ENCODE results near the gene PRDM2. TPM values are rescaled to one million over a fixed set of nuclear protein-coding genes. Genes with fewer than 3 reads are reported as not detected.
A peak's percentile ranks its signal among the peaks of the same experiment; 100 is the strongest.

The PRDM2 gene
- total and polyA plus RNA-seq, 12 donors = 12.5 to 45.3 (median 30.2) TPM

GRCh38 chr1:13761883-13762282, 61.9 kb downstream of the PRDM2 start:
- WGBS, 4 donors = 78 to 89% (median 88%) methylated on average over 9 of the region's 9 CpGs
- DNase-seq = no peak
- Histone ChIP-seq H3K36me3 (replicated peaks in 1 of 2) (no peaks in the 10 kb centered on the region), H3K4me3 (no peak overlapping the region), H3K27ac (no peak overlapping the region), H3K27me3 (no peaks in the 10 kb centered on the region), H3K4me1 (replicated peaks in 1 of 2) (peaks cover 30 to 55% of the 10 kb centered on the region in 2 donors), H3K9me3 (replicated peaks in 1 of 3) (no peaks in the 10 kb centered on the region)
- intact Hi-C loops (cut with DNase I) = no loop called here
- TF ChIP-seq, protein P1, sequence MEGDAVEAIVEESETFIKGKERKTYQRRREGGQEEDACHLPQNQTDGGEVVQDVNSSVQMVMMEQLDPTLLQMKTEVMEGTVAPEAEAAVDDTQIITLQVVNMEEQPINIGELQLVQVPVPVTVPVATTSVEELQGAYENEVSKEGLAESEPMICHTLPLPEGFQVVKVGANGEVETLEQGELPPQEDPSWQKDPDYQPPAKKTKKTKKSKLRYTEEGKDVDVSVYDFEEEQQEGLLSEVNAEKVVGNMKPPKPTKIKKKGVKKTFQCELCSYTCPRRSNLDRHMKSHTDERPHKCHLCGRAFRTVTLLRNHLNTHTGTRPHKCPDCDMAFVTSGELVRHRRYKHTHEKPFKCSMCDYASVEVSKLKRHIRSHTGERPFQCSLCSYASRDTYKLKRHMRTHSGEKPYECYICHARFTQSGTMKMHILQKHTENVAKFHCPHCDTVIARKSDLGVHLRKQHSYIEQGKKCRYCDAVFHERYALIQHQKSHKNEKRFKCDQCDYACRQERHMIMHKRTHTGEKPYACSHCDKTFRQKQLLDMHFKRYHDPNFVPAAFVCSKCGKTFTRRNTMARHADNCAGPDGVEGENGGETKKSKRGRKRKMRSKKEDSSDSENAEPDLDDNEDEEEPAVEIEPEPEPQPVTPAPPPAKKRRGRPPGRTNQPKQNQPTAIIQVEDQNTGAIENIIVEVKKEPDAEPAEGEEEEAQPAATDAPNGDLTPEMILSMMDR (IDR thresholded peaks at IDR 0.05) = no peak
- TF ChIP-seq POLR2A (IDR thresholded peaks at IDR 0.05) = no peak

- WGBS, 4 donors = 65 to 73% (median 67%) methylated on average over 6 to 8 of the region's 8 CpGs
These were observed 62.7 kb downstream of the PRDM2 start for GRCh38 chr1:13762642-13763041.

GRCh38 chr1:13763222-13763621, 63.2 kb downstream of the PRDM2 start:
- Histone ChIP-seq H3K4me3 (no peak overlapping the region), H3K36me3 (replicated peaks in 1 of 2) (no peaks in the 10 kb centered on the region), H3K4me1 (replicated peaks in 1 of 2) (peaks cover 26 to 52% of the 10 kb centered on the region in 2 donors), H3K27ac (no peak overlapping the region), H3K27me3 (no peaks in the 10 kb centered on the region), H3K9me3 (replicated peaks in 1 of 3) (no peaks in the 10 kb centered on the region)
- intact Hi-C loops (cut with DNase I) = no loop called here
- 64 to 79% (median 74%) methylated on average over 2 of the region's 2 CpGs for WGBS, 4 donors
- TF ChIP-seq POLR2A (IDR thresholded peaks at IDR 0.05) = no peak
- TF ChIP-seq, protein P1 (IDR thresholded peaks at IDR 0.05) = no peak
- DNase-seq = no peak

More at GRCh38 chr1:13762642-13763041, 62.7 kb downstream of the PRDM2 start:
- Histone ChIP-seq H3K27me3 (no peaks in the 10 kb centered on the region), H3K27ac (peak overlapping the region in 1 of 5 donors; percentile 8), H3K4me3 (no peak overlapping the region), H3K4me1 (replicated peaks in 1 of 2) (peaks cover 28 to 55% of the 10 kb centered on the region in 2 donors), H3K9me3 (replicated peaks in 1 of 3) (no peaks in the 10 kb centered on the region), H3K36me3 (replicated peaks in 1 of 2) (no peaks in the 10 kb centered on the region)
- intact Hi-C loops (cut with DNase I) = no loop called here
- TF ChIP-seq, protein P1 (IDR thresholded peaks at IDR 0.05) = no peak
- TF ChIP-seq POLR2A (IDR thresholded peaks at IDR 0.05) = no peak
- DNase-seq = no peak

- intact Hi-C loops (cut with DNase I) = no loop called here
- Histone ChIP-seq H3K9me3 (replicated peaks in 1 of 3) (no peaks in the 10 kb centered on the region), H3K27me3 (no peaks in the 10 kb centered on the region), H3K4me1 (replicated peaks in 1 of 2) (peaks cover 26 to 51% of the 10 kb centered on the region in 2 donors), H3K4me3 (no peak overlapping the region), H3K27ac (no peak overlapping the region), H3K36me3 (replicated peaks in 1 of 2) (no peaks in the 10 kb centered on the region)
- no peak for DNase-seq
- 75 to 81% (median 78%) methylated on average over 6 of the region's 6 CpGs for WGBS, 4 donors
- TF ChIP-seq, protein P1 (IDR thresholded peaks at IDR 0.05) = no peak
- TF ChIP-seq POLR2A (IDR thresholded peaks at IDR 0.05) = no peak
These were observed 64.0 kb downstream of the PRDM2 start for GRCh38 chr1:13763991-13764390.
